DMS114 treated with DMSO at 0.1 percent for 48 hours (cell line): ENCODE results near the gene AGBL1.
A peak's percentile ranks its signal among the peaks of the same experiment; 100 is the strongest.

Experiments used
- DNase-seq: peaks from one replicate; lab custom pipeline; 2025; ENCODE audit not compliant: unreplicated experiment; lab: John Stamatoyannopoulos, UW

Gene AGBL1

DNA sequence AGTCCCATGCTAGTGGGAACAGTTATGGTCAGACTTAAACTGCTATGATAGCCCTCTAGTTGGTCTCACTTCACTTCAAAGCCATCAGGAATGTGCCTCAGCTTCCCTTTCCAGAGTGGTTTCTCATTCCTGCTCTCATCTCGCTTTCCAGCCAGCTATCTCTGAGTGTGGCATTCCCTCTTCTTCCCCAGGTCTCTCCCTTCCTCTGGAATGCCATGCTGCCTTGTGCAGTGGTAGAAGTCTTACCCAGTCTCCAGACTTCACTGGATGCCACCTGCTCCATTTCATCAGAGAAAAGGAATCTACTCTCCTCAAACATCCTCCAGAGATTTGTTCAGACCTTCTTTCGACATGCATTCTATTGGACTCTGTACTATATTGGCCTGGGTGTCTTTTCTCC lies 83.0 kb downstream of the AGBL1 start:
- DNase-seq: no peak

DNA sequence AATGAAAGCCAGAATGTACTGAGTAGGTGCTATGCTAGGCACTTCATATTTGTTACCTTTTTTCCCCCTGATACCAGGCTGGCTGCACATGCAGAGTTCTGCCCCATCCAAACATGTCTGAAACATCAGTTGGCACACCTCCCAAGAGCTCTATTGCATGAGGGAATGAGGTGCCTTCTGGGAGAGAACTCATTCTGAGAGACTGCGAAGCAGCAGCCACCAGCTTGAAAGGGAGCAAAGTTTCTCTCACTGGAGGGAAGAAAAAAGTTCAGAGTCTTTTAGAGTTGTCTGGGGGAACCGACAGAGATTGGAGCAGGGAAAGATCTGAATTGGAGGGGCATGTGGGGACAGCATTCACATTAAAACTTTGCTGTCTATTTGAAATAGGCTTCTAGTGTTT lies 84.1 kb downstream of the AGBL1 start:
- no peak for DNase-seq

DNA sequence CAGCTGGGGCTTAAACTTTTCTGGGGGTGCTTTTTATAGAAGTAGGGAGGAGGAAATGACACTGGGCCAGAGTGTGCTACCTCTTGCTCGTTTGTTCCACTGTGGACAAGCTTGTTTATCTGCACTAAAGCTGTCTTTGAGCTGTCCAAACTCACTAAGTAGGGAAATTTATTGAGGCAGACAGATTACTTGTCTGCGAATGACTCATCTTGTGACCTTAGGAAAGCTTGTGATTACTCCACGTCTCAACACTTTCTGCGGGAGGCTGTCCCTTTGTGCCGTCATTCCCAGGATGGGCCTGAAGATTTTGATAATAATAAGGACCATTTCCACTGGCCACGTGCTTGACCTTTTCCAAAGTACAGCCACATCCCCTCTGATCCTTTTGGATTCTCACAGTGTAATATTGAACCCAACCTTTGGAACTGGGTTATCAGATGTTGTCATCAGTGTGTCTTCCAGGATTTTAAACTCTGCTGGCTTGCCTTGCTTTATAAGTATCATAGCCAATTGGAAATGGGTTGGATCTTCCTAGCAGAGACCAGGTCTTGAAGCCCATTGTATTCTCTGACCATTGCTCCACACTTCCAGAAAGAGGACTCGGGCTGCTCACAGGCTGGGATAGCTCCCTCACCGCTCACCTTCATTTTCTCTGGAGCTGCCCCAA lies 84.7 kb downstream of the AGBL1 start:
- DNase-seq: no peak

DNA sequence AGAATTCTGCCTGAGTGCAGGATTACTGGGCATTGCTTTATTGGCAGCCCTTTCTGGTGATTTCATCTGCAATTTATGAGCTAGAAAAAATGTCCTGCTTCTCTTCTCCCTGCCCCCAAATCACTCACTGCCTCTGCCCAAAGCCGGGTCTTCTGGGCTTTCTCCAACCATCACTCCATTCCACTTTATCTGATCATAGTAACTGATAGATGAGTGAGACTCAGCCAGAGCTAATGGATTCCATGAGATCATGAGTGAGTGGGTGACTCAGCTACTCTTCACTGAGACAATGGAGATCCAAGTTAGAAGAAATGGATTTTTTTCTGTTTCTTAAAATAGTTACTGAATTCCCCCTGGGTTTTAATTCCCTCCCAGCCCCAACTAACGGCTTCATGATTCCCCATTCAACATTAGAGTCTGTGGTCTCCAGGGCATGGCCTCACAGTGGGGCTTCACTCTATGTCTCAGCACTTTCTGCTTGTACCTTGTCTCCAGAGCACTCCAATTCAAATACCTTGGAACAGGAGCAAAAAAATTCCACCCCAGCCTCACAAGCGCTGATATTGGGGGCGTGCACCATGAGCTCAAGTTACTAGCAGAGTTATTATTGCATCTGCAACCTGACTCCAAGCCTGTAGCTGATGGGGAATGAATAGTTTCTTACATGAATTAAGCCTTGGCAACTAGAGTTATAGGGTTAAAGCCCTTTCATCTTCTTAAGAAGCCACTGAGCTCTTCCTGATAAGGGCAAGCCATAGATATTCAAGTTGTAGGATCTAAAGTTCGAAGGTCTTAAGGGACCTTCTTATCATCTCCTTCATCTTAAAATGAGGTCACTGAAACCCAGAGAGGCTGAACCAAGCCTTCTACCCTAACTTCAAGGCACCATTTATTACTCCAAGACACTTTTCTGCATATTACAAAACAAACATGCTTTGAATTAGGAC lies 85.9 kb downstream of the AGBL1 start:
- DNase-seq: no peak

DNA sequence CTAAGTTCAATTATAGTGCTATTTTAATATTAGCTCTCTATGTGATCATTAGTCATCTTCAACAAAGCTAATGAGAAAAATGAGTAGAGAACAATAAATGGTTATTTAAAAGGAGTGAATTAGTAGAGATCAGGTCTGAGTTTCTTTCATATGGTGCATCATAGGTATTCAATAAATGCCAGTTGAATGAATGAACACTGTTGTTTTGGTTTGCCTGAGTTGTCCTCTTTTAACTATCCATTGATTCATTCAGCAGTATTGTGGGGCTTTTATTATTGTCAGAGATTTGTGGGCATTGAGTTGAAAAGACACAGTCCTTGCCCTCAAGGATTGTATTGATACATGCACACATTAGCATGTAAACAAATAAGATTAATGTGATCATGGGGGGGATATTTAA lies 88.2 kb downstream of the AGBL1 start:
- no peak for DNase-seq

DNA sequence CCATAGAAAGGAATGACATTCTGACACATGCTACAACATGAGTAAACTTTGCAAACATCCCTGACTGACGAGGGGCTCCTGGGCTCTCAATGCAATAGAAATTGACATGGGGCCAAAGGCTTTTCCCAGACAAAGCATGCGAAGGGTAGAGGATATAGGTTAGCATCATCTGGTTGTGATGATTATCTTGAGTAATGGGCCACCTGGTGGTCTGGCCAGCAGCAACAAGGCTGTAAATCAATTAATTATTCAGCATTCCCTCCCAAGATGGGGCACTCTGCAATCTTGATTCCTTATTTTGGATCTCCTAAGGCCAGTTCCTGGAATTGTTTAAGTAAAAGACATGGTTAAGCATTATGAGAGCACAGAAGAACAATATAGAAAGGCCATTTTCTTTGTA lies 99.2 kb downstream of the AGBL1 start:
- no peak for DNase-seq

DNA sequence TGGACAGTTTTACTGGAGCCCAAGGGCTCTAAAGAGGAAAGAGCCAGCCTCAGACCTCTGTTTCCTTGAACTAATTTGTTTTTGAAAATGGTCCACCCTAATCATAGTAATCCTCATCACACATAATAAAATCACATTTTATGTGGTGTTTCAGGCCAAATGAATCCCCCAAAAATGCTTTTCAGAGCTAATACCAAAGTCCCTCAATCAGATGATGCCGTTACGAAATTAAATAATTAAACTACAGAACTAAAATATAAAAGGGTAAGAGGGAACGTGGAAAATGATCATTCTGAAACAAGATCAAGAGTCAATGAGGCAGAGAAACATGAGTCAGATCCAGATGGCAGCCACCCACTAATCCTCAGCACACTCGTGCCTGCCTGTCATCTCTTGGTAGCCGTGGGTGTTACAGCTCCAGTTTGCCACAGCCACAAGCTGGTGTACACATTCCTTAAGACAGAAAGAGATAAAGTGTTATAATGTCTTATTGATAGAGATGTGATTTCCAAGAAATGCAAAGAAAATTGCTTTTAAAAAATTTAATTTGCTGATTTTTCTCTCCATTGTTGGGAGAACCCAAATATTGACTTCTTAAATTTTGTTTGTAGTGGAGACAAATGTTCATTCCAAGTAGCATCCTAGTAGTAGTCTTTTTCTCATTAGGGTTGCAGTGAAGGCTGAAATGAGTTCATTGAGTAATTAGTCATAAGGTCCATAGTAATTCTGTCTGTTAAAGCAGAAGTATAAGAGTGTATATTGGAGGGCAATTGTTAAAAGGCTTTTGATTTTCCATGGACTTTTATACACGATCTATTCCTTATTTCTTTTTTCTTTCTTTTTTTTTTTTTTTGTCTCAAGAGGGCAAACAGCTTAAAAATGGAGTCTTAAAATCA lies 104.2 kb downstream of the AGBL1 start:
- no peak for DNase-seq

DNA sequence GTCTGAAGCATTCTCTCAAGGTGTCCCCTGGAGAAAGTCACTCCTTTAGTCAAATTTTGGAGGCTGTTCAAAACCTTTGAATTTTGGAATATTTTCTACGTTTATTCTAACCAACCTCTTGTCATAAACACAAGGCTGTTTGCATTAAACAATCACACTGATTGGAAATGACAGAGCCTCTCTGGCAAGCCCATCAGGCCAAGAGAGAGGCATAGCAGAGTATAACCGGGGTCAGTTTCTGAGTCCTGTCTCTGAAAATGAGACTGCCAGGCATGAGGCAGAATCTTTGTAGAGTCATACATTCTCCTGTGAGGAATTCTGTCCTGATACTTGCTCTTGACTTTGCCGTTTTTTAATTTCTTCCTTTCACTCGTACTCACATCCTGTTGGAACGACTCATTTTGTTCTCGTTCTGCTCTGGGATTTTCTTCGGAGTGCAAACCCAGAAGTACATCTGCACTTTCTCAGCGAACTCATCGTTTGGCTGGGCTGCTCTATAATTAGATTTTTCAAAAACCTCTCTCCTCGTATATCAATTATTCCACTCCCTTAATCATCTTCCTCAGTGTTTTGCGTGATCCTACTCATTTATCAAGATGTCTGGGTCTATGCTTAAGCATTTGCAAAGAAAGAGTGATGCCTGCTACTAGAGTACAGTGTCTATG lies 114.2 kb downstream of the AGBL1 start:
- no peak for DNase-seq

DNA sequence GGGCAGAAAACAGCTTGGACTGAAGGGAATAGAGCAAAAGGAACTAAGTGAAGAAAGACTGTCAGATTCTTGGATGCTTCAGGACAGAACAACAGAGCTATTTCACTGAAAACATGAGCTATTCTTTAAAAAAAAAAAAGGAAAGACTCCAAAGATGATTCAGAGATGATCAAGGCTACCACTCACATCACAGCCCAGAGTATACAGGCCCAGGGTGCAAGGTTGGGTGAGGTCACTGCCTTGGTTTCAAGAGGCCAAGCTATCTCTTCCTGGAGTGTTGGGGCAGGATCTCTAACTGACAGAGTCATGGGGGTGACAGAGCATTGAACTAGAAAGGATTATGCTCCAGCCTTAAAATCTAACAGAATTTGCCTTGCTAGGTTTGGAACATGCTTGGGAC lies 118.1 kb downstream of the AGBL1 start:
- DNase-seq: no peak

DNA sequence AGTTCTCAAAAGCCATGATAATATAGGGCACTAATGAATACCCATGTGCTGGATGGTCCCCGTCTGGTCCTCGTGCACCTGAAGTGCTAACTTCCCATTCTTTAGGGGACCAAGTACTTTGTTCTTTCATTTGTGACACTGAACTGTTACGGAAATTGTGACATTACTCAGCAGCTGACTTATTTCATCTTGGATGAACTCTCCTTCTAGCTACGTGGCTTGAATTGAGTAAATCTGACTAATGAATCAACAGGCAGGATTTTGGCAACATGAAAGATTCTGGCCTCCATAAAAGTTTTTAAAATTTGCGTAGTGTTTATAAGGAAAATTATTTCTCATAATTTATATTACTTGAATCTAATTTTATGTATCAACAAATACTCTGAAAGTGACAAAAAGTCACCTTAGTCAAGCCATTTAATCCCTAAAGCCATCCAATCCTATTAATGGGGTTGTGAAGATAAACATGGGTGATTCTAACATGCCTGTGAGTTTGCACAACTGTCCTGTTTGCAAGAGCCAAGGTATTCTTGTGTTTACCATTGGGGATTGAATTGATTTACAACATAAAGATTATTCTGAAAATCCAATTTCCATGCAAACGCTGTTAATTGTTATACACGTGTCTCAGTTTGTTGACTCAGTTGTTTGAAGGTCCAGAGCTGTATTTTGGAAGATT lies 119.9 kb downstream of the AGBL1 start:
- DNase-seq: no peak

DNA sequence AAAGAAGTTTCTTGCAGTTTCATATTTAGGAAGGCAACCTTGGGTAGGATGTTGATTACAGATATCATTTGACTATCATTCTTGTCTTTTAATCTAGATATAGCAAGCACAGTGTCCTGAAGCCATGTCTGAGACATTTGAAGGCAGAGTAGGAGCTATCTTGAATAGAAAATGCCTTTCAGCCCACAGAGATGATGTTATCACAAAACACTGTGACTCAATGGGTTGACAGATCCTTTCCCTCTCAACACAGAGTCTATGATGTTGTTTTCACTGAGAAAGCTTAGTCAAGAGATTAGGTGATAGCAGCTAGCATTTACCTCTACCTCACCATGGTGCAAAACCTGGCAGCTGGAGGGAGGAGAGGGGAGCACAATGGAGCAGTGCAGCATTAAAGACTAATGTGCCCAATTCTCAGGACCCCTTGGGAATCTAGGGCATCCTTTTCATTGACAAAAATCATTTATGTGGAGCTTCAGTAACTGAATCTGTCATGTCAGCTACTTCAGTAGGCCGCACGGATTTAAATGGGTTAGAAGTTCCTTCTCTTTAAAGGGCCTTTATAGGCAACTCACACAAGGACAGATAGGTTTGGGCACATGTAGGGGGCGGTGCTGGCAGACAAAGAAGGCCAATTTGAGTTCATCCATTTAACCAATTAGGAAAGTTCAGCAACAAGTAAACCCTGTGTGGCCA lies 121.8 kb downstream of the AGBL1 start:
- no peak for DNase-seq

DNA sequence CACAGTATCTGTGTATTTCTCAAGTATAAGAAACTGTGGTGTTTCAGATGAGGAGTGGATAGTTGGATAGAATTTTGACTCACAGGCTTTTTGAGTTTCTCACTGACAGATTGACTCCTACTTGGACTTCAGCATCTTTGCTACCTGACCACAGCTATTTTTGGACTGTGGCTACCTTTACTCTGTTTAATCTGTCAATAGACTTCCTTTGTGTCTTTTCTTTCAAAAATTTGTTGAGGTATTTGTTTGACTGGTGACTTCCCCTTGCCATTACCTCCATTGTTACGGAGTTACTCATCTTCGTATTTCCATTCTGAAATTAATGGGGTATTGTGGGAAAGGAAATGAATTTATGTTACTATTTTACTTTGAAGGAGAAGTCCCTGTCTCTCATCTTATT lies 123.8 kb downstream of the AGBL1 start:
- no peak for DNase-seq

DNA sequence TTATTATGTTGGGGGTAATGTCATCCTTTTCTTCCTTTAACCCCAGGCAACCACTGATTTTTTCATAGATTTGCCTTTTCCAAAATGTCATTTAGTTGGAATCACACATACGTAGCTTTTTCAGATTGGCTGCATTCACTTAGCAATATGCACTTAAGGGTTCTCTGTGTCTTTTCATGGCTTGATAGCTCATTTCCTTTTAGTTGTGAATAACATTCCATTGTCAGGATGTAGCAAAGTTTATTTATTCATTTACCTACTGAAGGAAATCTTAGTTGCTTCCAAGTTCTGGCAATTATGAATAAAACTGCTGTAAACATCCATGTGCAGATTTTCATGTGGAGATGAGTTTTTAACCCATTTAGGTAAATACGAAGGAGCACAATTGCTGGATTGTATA lies 125.4 kb downstream of the AGBL1 start:
- DNase-seq: no peak

DNA sequence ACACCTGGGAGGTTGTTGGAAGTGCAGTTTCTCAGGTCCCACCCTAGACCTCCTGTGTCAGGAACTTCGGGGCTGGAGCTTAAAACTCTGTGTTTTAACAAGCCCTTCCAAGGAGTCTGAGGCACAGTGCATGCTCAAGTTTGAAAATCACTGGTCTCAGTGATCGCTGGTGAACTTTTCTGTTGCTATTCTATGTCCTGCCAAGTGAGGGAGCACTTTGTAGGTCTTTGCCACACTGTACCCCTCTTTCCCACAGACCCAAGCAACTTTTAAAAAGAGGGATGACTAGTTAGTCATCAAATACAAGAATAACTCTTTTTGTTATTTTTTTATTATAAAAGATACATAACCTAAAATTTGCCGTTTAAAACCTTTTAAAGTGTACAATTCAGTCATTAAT lies 133.7 kb downstream of the AGBL1 start:
- no peak for DNase-seq

DNA sequence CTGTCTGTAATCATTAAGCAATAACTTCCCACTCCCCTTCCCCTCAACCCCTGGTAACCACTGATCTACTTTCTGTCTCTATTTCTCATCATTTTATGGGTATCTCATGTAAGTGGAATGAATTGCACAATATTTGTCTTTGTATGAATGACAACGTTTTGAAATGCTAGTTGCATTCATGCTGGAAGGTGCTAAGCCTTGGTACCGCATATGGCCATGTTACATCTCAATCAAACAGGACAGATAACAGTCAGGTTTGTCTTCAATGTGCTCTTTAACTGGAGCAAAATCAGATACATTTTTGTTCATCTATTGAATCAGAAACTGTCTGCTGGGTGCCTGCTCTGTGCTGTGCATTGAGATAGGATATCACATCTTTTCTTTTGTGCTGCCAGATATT lies 134.2 kb downstream of the AGBL1 start:
- DNase-seq: no peak

DNA sequence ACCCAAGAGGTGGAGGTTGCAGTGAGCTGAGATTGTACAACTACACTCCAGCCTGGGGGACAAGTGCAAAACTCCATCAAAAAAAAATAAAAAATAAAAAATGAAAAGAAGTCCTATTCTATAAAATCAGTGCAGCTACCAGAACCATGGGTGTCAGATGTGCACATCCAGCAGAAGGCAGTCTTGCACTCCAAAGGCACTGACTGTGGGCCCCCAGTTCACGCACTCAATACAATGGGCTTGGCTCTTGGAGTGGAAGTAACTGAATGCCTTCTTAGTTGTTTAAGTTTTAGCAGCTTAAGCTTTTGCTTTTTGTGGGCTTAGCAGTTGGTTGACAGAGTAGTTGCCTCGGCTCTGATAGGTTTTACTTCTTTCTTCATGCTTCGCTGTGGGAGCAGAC lies 141.4 kb downstream of the AGBL1 start:
- DNase-seq: no peak

DNA sequence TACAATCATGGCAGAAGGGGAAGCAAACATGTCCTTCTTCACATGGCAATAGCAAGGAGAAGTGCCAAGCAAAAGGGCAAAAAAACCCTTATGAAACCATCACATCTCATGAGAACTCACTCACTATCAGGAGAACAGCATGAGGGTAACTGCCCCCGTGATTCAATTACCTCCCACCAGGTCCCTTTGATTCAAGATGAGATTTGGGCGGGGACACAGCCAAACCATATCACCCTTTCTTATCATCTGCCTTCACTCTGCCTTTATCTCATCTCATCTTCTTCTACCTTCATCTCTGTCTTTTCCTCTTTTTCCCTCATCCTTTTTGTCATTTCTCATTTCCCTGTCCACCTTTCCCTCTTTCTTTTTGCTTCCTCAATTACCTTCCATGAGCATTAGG lies 149.6 kb downstream of the AGBL1 start:
- DNase-seq: no peak

DNA sequence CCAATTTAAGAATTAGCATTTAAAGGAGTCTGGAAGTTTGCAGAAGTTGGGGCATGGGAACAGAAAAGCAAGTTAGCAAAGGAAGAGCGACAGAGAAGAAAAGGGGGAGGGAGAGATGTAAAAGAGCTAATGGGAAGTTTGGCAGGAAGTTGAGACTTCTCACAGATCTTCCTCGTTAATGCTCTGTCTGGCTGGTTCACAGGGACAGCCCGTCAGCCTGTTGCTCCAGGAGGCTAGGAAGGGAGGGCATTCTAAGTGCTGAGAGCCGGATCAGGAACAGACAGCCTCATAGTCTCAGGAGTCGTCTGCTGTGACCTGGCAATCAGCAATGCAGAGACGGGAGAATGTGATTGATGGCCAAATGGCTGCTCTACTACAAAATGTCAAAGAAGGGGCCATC lies 150.3 kb downstream of the AGBL1 start:
- no peak for DNase-seq

DNA sequence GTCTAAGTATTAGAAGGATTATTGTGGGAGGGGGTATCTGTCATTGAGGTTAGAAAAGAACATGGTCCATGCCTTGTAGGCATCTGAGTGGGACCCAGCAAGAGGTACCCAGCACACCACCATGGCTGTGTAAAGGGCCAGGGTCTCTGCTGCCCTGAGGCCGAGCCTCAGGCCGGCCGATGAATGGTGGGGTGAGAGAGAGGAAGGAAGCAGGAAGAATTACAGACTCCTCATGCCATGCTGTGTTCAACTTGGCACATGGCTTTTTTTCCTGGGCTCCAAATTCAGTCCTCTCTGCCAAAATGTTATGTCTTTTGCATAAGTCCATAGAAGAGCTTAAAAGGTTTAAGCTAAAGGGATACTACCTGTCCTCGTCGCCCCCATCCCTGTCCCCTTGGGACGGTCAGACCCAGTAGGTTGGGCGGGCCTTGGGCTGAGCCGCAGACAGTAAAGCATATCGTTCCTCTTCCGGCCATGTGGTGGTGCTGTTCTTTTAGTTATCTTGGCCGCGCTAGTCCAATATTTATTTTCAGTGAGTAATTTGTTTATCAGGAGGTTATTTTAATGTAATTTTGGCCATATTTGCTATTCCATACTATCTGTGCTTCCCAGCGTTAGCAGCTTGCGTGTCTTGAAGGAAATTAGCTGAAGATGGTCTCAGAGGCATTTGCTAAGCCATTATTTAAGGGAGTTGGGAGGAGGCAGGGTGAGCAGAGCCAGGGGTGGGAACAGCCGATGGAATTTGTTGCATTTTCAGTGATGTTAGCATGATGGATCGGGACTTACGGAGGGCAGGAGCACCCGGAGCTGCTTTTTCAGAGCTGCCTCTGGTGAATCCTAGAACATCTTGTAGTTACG lies 152.4 kb downstream of the AGBL1 start:
- DNase-seq: peak; percentile 26
